Kidney glomerular epithelial cell (primary cell): ENCODE results near the gene DNAJB9.
"Not testable (repeated sequence)": the region's sequence is repeated elsewhere in the genome, so short reads cannot be mapped to it uniquely, and the experiment has no call there.

Experiments
- DNase-seq: peaks from one replicate; lab custom pipeline; 2025; lab: John Stamatoyannopoulos, UW

Gene DNAJB9

DNA sequence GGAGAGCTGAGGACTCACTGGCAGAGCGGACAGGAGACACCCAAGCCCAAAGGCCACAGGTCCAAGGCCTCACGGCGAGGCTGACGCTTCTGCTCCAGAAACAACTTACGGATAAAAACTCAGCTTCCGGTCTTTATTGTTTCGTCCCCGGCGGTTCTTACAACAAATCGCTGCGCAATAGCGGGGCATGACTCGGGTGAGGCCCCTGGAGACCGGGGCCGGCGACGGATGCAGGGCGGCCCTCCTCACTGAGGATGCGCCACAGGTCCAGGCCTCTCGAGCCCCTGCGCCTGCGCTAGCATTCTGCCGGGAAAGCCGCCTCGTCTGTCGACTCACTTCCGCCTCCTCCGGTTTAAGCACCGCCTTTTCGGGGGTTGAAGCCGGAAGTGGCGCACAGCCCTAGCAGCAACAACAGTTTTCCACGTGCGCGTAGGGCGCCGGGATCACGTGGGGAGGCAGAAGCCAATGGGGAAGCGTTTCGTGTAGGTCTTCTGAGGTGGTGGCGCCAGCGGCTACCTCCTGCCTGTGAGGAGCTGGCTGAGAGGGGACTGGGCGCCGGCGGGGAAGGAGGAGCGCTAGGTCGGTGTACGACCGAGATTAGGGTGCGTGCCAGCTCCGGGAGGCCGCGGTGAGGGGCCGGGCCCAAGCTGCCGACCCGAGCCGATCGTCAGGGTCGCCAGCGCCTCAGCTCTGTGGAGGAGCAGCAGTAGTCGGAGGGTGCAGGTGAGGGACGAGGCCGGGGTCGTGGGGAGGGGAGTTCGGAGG, at the start of gene DNAJB9, which contains the start of gene THAP5:
TSS of gene DNAJB9 (plus strand) at position 494 of the 765 bp plus-strand sequence. CDS start 1,853 bp downstream, outside the sequence.
TSS of gene THAP5 (minus strand) at position 326 of the 765 bp plus-strand sequence. CDS start at position 189, 137 bp downstream.
- peak; percentile 98 for DNase-seq

DNA sequence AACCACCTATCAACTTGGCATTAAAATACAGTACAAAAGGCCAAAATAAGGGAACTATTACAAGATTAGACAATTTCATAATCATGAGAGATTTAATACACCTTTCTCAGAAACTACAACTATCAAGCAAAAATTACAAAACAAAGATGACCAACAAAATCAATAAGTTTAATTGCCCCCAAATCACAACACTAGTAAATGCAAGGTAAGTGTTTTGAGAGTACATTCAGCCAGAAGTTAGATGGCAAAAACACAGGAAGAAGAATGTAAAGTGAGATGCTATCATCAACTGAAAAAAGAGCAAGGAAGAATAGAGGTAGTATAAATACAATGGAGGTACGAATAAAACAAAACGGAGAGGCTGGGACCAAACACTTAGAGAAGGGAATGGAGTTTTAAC, 46.9 kb upstream of the DNAJB9 start:
- DNase-seq: no peak

DNA sequence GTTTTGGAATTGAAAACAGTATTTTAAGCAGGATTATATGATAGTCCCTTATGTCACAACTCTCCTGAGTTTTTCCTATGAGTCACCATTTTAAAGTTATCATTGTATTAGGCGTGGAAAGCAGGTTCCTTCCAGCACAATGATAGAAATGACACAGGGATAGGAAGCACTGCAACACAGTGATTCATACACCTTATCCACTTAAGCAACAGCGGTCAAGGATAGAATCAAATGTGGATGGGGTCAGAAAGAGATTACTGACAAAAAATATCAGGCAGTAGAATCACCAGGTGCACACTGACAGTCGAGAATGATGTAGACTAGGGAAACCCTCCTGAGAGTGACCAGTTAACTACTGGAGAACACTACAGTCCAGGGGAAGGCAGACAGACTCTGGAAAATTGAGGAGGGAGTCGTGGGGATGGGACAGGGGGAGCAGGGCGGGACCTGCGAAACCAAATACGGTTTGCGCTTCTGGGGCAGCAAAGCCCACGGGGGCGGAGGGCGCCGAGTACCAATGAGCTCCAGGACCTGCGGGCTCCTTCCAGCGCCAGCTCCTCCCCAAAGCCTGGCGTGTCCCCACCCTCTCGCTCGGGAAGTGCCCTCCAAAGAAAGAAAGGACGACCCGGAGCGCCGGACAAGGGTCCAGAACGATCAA, 44.2 kb upstream of the DNAJB9 start:
- DNase-seq: peak; percentile 79

DNA sequence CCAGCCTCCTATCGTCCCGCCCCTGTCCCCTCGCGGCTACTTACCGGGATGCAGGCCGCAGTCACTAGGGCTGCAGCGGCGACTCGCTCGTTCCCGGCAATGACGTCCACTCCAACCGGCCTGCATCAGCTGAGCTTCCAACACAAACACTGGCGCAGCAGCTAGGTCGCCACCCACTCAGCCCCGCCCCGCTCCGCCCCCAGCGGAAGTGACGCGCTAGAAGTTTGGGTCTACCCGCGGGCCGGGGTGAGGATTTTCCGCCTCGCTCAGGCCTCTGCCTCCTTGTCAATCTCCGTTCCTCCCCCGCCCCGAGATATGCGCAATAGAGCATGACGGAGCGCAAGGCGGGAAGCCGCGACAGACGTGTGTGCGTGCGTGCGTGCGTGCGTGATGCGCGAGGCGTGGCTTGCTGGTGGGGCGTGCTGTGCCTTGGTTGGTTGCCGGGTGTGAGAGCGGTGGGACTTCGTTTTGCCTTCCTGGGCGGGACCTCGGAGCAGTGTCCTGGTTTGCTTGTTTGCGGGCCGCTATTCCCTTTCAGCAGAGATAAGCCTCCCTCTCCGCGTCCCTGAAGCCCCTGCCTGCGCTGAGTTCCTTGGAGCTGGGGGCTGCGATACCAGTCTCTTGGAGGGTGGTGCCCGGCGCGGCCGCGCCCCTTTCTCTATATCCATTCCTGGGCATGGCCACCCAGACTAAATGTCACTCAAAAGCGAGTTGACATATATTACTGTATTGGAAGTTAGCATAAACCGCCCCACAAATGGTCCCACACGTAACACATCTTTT, 43.5 kb upstream of the DNAJB9 start, which contains the start of gene PNPLA8:
TSS of gene PNPLA8 (minus strand) at position 151 of the 783 bp plus-strand sequence. CDS start 10,644 bp downstream, outside the sequence.
- DNase-seq: peak; percentile 97

DNA sequence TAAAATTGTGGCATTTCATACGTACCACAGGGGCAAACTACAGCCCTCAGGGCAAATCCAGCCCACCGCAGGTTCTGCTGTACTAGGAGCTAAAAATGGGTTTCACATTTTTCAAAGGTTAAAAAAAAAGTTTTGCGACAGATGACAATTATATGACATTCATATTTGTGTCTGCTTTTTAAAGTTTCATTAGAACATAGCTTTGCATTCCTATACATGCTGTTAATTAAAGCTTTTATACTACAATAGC, 43.0 kb upstream of the DNAJB9 start:
- DNase-seq: no peak

DNA sequence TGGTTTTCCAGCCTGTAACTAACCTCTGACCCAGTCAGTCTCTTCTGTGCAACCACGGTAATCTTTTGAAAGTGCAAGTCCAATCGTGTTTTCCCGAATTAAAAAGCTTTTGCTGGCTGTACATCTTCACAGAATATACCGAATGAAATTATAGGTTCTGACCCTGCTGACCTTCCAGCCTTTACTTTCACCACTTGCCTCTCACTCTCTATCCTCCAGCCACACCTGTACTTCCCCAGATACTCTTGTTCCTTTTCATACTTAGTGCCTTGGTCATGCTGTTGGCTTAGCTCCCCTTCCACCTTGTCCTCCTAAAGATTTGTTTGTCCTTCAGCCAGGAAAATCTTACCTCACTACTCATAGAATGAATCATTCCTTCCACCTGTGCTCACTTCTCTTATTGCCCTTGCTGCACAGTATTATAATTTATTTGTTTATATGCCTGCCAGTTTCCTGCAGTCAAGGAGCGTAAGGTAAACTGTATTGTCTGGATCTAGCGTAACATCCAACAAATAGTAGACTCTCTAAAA, 41.4 kb upstream of the DNAJB9 start:
- no peak for DNase-seq

DNA sequence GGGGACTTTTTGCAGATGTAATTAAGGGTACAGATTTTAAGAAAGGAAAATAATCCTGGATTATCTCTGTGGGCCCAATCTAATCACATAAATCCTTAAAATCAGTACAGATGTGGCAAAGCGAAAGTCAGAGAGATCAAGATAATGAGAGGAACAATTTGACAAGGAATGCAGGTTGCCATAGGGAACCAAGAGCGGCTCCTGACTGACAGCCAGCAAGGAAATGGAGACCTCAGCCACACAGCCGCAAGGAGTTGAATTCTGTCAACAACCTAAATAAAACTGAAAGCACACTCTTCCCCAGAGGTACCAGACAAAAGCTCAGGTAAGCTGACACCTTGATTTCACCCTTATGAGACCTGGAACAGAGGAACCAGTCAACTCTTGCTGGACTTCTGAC, 40.3 kb upstream of the DNAJB9 start:
- DNase-seq: no peak

DNA sequence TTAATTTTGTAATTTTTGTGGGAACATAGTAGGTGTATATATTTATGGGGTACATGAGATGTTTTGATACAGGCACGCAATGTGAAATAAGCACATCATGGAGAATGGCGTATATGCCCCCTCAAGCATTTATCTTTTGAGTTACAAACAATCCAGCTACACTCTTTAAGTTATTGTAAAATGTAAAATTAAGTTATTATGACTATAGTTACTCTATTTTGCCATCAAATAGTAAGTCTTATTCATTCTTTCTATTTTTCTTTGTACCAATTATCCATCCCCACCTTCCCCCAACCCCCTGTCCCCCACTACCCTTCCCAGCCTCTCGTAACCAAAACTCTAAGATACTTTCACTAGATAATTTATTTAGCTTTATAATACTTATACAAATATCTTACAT, 36.0 kb upstream of the DNAJB9 start:
- no peak for DNase-seq

DNA sequence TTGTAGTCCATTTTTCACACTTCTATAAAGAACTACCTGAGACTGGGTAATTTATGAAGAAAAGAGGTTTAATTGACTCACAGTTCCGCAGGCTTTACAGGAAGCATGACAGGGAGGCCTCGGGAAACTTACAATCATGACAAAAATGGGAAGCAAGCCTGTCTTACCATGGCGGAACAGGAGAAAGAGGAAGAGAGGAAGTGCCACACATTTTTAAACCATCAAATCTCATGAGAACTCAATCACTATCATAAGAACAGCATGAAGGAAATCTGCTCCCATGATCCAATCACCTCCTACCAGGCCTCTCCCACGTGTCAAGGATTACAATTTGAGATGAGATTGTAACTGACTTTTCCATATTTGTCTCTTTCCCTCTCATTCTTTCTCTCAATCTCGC, 34.4 kb upstream of the DNAJB9 start:
- no peak for DNase-seq

DNA sequence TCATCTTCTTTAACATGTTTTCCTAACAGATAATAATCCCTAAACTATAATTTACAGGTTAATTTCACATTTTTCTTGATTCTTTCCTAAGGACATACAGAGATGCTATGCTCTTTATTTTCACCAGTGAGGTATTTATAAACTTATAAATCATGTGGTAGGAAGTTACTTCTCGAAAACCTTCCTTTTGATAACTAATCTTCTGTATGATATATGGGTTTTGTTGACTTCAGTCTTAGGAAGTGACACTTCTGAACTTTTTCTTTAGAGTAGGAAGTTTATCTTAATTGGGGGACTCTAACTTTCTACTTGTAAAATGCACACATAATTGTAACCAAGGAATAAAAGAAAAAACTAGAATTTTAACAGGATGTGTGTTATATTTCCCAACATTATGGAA, 33.9 kb upstream of the DNAJB9 start:
- DNase-seq: no peak

DNA sequence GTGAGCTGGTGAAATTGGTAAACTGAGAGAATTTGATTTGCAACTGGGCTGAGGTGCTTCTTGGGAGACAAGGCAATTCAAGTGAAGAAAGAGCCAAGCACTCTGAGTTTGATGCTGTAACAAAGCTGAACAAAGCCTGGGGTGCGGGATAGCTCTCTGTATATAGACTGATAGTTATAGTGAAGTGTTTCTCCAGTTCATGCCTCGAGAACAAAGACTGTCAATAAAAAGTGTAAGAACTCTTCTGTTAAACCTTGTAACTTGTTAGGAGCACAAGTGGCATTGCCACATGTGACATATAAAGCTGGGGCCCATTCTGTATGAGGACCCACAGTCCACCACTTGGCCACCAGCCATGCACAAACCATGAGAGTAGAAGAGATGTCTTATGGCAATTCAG, 32.4 kb upstream of the DNAJB9 start:
- DNase-seq: no peak

DNA sequence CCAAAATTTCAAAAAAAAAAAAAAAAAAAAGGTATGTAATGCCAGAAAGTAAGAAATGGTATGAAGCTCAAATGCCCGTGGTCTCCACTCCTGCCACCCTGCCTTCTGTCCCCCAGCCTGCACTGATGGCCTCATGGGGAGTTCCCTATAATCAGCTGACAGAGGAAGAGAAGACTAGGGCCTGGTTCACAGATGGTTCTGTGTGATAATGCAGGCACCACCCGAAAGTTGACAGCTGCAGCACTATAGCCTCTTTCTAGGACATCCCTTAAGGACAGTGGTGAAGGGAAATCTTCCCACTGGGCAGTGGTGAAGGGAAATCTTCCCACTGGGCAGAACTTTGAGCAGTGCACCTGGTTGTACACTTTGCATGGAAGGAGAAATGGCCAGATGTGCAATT, 31.4 kb upstream of the DNAJB9 start:
- DNase-seq: not testable (repeated sequence)

DNA sequence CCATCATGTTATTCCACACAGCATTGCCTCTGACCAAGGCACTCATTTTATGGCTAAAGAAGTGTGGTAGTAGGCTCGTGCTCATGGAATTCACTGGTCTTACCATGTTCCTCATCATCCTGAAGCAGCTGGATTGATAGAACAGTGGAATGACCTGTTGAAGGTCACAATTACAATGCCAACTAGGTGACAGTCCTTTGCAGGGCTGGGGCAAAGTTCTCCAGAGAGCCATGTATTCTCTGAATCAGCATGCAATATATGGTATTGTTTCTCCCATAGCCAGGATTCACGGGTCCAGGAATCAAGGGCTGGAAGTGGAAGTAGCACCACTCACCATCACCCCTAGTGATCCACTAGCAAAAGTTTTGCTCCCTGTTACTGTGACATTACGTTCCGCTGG, 31.0 kb upstream of the DNAJB9 start:
- DNase-seq: not testable (repeated sequence)

DNA sequence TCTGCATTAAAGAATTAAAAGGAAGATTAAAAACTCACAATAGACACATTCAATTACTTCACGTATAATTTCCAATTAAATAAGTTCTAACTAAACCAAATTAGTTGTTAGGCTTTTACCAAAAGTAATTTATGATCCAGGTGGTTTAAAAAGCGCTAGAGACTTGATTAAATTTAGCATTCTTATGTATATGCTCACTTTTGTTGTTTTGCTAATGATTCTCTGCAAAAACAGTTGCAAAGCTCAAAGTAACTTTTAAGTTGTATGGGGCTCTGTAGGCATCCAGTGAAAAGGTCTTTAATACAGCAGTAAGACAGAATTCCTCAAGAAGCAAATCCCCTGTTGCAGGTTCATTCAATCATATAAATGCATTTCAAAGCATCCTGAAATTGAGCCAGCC, 28.2 kb upstream of the DNAJB9 start:
- DNase-seq: no peak

DNA sequence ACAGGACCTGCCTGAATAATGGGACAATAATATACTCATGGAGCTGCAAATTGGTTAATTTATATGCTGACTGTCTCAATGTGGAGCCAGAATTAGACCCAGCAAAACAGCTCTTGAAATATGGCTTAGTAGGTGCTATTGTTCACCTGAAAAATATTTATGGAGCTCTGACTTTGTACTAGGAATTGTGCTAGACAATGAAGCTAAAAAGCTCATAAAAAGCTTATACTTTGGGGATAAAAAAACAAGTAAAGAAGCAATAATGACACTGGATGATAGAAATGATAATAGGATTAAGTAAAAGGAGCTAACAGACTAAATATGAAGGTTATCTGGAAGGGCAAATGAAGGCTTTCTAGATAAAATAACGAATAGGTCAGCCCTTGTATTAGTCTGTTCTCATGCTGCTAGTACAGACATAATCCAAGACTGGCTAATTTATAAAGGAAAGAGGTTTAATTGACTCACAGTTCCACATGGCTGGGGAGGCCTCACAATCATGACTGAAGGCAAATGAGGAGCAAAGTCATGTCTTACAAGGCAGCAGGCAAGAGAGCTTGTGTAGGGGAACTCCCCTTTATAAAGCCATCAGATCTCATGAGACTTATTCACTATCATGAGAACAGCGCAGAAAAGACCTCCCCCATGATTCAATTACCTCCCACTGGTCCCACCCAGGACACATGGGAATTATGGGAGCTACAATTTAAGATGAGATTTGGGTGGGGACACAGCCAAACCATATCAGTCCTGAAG, 21.4 kb upstream of the DNAJB9 start:
- DNase-seq: not testable (repeated sequence)

DNA sequence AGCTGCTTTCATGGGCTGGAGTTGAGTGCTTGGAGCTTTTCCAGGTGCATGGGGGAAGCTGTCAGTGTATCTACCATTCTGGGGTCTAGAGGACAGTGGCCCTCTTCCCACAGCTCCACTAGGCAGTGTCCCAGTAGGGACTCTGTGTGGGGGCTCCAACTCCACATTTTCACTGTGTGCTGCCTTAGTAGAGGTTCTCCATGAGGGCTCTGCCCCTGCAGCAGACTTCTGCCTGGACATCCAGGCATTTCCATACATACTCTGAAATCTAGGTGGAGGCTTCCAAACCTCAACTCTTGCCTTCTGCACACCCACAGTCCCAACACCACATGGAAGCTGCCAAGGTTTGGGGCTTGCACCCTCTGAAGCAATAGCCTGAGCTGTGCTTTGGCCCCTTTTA, 13.0 kb upstream of the DNAJB9 start:
- not testable (repeated sequence) for DNase-seq

DNA sequence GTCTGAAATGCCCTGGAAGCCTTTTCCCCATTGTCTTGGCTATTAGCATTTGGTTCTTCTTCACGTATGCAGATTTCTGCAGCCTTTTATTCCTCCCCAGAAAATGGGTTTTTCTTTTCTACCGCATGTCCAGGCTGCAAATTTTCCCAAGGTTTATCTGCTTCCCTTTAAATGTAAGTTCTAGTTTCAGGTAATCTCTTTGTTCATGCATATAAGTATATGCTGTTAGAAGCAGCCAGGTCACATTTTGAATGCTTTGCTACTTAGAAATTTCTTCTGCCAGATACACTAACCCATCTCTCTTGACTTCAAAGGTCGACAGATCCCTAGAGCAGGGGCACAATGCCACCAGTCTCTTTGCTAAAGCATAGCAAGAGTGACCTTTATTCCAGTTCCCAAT, 12.5 kb upstream of the DNAJB9 start:
- no peak for DNase-seq

DNA sequence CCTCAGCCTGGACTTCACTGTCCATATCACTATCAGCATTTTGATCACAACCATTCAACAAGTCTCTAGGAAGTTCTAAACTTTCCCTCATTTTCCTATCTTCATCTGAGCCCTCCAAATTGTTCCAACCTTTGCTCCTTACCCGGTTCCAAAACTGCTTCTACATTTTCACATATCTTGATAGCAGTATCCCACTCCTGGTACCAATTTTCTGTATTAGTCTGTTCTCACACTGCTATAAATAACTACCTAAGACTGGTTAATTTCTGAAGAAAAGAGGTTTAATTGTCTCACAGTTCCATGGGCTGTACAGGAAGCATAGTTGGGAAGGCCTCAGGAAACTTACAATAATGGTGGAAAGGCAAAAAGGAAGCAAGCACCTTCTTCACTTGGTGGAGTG, 12.1 kb upstream of the DNAJB9 start:
- no peak for DNase-seq

DNA sequence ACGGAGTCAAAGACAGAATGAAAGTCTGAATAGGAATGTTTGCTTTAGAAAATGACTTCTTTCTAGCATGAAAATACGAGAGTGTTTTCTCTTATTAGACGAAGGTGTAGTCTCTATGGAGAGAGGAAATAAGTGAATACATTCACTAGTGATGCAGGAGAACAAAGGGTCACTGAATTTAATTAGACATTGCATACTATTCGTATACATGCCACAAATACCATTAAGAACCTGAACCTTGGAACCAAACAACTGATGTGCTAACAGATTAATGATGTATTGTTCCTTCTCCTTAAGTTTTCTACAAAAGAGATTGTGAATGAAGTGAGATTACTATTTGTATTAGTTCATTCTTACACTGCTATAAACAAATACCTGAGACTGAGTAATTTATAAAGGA, 10.4 kb upstream of the DNAJB9 start:
- no peak for DNase-seq

DNA sequence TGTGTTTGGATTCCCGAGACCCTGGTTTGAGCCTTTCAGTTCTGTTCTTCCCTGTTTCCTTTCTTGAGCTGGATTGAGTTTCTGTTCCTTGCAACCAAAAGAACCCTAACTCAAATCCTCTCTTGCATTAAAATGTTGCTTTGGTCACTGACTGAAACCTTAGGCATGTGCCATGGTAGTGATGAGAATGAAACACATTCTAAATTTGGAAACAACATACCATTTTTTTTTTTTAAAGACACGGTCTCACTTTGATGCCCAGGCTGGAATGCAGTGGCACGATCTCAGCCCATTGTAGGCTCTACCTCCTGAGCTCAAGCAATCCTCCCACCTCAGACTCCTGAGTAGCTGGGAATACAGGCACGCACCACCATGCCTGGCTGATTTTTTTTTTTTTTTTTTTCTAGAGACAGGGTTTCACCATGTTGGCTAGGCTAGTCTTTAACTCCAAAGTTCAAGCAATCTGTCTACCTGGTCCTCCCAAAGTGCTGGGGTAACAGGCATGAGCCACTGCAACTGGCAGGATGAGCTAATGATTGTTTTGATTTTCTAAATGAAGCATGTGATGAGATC, 8.5 kb upstream of the DNAJB9 start:
- DNase-seq: no peak

DNA sequence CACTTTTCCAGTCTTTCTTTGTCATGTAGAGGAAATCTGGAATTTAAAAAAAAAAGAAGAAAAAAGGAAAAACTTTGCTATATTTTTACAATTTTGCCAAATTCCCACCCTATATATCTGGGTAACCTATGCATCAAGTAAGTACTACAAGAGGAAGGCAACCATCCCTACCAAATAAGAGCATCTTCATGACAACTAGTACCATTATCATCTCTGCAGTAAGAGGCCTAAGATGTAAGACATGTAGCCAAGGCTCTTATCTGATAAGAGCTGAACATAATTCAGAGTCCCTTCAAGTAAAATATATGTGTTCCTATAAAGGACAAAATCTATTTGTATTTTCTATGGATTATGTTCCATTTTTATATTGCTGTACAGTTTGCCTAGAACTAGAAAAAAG, 3.7 kb upstream of the DNAJB9 start:
- no peak for DNase-seq
